Stimulated activated CD4-positive, alpha-beta T cell treated with anti-CD3 and anti-CD28 coated beads, TNF-alpha, amount 100 ng/mL, for 1 hour (primary cell): Measurements from ENCODE around the gene ACSM3.
A peak's percentile ranks its signal among the peaks of the same experiment; 100 is the strongest.
"Not testable (repeated sequence)": the region's sequence is repeated elsewhere in the genome, so short reads cannot be mapped to it uniquely, and the experiment has no call there.

Experiments used
- DNase-seq, 3 donors: peaks; one replicate each; pipeline ENCODE4 v3.0.0-alpha.2; 2020; ENCODE audit warnings: low read depth in 3 of 3, low spot score in 1 of 3

The ACSM3 gene

DNA sequence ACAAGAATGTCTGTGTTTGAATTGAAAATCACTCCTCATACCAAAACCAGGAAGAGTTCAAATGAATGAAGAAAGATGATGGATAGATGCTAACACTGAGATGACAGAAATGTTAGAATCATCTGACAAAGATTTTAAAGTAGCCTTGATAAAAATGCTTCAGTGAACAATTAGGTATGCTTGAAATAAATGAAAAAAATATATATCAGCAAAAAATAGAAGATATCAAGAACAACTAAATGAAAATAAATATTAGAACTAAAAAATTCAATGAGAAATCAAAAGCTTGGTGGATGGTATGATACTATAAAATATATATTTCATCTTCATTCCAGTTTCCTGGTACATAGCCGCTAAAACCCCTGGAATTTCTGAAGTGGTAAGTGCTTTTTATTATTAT is 8.6 kb upstream of the ACSM3 start:
- no peak for DNase-seq

DNA sequence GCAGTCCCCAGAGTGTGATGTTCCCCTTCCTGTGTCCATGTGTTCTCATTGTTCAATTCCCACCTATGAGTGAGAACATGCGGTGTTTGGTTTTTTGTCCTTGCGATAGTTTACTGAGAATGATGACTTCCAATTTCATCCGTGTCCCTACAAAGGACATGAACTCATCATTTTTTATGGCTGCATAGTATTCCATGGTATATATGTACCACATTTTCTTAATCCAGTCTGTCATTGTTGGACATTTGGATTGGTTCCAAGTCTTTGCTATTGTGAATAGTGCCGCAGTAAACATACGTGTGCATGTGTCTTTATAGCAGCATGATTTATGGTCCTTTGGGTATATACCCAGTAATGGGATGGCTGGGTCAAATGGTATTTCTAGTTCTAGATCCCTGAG is 8.0 kb upstream of the ACSM3 start:
- DNase-seq = not testable (repeated sequence)

DNA sequence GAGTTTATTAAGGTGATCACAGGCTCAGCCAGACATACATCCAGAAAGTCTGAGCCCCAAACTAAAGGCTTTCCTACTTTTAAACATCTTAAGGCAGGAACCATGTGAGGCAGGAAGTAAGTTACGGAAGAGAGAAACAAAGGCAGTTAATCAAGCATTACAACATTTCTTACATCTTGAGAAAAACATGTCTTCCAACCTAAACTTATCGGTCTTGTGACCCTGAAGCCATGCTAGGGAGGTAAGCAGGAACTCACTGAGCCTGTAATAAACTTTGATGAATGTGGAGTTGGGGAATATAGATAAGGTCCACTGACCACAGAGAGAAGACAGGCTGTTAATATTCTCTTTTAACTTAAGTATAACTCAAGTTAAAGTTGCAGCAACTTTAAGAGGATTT is 3.5 kb upstream of the ACSM3 start:
- no peak for DNase-seq

DNA sequence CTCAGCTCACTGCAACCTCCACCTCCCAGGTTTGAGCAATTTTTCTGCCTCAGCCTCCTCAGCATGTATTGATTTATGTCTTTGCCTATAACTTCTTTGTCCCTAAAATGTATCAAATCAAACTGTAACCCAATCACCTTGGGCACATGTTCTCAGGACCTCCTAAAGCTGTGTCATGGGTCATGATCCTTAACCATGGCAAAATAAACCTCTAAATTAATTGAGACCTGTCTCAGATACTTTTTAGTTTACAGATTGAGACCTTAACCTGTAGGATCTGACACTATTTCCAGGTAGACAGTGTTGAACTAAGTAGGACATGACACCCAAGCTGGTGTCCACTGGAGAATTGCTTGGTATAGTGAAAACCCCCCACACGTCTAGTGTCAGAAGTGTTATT is 2.6 kb upstream of the ACSM3 start:
- DNase-seq = no peak

DNA sequence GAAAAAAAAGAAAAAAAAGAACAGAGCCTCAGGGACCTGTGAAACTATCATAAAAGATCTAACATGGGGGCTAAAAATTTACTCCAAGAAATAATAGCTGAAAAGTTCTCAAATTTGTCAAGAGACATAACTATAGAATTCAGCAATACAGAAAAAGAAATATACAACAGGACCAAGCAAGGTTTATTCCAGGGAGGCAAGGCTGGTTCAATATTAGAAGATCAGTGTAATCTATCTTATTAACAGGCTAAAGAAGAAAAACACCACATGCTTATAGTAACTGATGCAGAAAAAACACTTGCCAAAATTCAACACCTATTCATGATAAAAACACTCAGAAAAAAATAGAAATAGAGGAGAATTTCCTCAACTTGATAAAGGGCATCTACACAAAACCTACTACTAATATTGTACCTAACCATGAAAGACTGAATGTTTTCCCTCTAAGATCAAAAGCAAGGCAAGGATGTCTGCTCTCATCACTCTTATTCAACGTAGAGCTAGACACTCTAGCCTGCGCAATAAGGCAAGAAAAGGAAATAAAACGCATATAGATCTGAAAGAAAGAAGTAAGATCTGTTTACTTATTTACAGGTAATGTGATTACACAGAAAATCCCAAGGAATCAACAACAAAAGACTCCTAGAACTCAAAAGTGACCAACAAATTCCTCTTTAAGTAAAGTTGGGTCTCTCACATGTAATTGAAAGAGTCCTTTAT is 1.2 kb upstream of the ACSM3 start:
- no peak for DNase-seq

DNA sequence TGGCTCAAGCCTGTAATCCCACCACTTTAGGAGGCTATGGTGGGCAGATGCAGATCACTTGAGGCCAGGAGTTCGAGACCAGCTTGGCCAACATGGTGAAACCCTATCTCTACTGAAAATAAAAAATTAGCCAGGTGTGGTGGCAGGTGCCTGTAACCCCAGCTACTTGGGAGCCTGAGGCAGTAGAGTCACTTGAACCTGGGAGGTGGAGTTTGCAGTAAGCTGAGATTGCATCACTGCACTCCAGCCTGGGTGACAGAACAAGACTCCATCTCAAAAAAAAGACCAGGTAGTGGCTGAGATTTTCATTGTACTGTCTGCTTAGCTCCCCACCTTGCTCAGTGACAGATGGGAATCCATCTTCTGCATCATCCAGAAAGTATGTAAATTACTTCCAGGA is 634 bp downstream of the ACSM3 start:
- DNase-seq = not testable (repeated sequence)

DNA sequence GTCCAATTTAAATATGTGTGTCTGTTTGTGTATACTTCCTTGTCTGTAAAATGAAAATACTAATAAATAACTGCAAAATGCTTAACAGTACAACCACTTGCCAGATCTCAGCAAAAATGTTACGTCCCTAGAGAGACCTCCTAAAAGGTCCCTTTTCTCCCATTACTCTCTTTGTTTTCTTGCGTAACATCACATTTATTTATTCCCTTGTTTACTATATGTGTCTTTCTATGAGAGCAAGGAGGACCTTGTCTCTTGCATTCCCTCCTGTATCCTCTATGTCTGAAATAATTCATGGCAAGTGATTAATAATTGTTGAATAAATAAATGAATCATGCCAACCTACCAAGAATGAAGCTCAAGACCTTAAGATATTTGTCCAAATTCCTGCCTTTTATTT is 1.9 kb downstream of the ACSM3 start:
- DNase-seq = no peak

DNA sequence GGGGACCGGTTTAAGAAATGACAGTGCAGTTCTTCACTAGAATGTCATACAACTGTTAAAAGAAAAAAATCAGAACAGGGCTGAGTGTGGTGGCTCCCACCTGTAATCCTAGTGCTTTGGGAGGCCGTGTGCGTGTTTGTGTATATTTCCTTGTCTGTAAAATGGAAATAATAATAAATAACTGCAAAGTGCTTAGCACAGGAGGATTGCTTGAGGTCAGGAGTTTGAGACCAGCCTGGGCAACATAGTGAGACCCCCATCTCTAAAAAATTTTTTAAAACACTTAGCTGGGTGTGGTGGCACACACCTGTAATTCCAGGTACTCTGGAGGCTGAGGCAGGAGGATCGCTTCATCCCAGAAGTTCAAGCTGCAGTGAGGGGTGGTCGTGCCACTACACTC is 2.5 kb downstream of the ACSM3 start:
- no peak for DNase-seq

DNA sequence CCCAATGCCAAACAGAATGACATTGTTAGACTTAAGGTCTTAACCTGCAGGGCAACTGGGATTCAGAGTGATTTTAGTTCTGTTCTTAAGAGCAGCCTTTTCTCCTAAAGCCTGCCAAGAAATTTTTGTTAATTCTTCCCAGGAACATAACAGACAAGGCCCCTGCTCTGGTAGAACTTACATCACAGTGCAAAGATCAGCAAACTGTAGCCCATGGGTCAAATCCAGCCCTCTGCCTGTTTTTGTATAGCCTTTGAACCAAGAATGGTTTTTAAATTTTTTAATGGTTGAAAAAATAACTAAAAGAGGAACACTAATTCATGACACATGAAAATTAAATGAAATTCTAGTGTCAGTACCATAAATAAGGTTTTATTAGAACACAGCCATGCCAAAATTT is 3.8 kb downstream of the ACSM3 start:
- DNase-seq = no peak

DNA sequence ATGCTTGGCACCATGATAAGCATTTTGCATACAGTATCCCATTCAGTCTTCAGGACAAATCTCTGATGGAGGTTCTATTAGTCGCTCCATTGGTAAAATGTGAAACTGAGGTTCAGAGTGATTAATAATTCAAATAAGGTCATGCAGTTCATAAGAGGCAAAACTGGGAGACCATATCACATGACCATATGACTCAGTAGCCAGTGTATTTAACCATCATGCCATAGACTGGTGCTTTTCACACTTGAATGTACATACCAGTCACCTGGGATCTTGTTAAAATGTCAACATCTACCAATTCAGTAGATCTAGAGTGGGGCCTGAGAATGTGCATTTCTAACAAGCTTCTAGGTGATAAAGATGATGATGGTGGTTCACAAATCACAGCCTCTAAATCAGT is 4.3 kb downstream of the ACSM3 start:
- DNase-seq = no peak

DNA sequence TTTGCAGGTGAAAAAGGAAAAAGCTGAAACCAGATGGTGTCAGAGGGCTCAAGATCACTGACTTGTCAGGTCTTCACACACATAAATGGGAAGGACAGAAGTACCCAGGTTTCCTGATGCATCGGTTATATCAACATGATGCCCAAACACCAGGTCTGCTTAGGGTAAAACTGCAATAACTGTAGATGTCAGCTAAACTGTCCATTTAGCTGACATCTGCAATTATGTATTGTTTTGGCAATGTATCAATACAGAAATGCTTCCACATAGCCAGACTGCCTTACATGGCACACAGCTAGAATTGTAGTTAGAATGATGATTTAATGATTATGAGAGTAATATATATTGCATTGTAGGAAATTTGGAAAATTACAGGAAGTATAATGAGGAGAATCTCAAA is 5.0 kb downstream of the ACSM3 start:
- no peak for DNase-seq

DNA sequence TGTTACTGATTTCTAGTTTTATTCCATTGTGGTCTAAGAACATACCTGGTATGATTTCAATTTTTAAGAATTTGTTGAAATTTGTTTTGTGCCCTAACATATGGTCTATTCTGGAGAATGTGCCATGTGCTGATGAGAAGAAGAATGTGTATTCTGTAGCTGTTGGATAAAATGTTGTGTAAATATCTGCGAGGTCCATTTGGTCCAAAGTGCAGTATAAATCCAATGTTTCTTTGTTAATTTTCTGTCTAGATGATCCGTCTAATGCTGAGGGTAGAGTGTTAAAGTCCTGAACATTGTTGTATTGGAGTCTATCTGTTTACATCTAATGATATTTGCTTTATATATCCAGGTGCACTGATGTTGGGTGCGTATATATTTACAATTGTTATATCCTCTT is 9.9 kb downstream of the ACSM3 start:
- no peak for DNase-seq

DNA sequence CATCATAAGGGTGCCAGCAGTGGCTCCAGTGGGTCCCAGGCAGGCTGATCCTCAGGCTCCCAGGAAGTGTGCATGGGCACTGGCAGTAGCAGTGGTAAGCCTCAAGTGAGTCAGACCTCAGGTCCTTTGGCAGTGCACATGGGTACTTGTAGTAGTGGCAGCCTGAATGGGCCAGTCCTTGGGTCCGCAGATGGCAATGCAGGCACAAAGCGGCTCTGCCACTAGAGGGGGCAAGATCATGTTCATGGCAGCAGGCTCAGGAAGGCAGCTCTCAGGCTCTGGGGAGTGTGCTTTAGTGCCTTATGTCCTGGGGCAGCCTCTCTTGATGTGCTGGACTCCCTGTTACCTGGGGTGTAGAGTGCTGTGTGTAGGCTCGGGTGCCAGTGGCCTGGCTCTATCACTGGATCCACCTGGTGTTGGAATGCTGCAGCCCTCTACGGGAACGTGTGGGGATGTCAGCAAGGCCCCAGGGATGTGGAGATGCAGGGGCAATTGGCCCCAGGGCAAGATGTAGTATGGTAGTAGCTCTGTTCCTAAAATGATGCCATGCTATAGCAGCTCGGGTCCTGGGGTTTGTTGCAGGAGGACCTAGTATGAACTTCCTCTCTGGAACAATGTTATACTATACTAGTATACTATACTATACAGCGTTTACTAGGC is 11.0 kb downstream of the ACSM3 start:
- DNase-seq = peak in 2 of 3 donors; percentile 2 to 40

DNA sequence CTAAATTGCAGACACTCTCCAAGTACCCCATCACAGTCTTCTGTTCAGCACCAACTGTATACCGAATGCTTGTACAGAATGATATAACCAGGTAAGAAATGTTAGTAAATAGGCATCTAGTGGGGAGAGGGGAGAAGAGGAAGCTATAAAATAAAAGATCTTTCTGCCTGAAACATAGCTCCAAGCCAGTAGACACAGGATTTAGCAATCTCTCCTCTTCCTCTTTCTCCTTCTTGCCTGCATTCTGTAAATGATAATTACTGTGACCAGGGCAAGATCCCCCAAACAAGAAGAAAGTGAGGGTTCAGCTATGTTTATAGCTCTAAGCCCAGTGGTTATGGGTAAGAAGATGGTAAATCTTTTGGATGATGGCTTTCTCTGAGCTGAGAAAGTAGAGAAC is 17.9 kb downstream of the ACSM3 start:
- DNase-seq = no peak

DNA sequence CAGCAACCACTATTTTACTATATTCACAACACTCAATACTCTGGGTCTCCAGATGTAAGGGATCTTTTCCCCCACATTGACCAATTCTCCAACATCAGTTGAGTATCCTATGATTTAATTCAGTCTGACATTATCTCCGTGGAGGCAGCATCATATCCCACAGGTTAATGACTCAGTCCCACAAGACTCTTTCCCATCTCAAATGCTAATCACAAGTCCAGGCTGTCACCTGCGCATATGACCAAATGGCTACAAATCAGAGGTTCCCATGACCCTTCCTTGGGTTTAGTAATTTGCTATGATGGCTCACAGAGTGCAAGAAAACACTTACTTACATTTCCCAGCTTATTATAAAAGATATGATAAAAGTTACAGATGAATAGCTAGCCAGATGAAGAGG is 18.7 kb downstream of the ACSM3 start:
- no peak for DNase-seq

DNA sequence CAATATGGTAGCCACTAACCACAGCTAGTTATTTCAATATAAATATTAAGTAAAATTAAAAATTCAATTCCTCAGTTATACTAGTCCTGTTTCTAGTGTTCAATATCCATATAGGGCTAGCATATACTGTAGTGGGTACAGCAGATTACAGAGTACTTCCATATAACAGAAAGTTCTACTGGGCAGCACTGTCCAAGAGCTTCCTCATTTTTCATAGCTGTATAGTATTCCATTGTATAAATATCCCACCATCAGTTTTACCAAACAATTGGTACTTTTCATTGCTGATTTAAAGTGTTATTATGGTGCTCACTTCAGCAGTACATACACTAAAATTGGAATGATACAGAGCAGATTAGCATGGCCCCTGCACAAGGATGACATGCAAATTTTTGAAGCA is 20.4 kb downstream of the ACSM3 start:
- DNase-seq = no peak

DNA sequence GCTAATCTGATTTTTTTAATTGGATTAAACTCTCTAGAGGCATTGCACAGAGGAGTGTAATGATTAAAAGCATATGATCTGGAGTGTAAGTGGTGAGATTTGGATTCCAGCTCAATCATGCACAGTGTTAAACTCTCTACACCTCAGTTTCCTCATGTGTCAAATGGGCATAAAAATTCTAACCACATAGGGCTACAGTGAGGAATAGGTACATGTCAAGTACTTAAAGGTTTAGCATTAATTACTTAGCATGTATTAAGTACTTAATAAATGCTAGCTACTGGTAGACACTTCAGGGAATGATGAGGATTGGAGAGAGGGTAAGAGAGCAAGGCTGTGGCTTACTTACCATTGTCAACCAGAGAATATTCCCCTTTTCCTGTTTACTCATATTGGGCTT is 25.3 kb downstream of the ACSM3 start:
- DNase-seq = no peak

DNA sequence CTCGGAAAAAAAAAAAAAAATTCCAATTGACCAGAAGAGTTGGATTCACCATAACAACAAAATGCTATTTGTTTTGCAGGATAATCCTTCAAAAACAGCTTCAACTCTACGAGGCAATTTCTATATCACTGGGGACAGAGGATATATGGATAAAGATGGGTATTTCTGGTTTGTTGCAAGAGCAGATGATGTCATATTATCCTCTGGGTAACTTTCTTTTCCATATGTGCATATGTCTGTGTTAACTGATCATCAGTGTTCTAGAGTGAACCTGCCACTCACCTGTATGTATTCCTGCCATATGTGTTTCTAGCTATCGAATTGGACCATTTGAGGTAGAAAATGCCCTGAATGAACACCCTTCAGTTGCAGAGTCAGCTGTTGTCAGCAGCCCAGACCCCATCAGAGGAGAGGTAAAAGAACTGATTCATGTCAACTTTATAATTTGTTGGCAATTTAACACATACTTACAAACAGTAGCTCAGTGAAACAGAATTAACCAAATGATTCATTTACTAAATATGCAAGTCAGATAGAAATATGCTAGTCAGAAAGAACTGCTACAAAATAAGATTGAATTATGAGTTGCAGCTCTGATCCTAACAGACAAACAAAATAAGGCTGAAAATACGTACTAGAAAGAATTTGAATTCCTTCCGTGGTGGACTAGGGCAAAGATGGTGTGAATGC is 28.3 kb downstream of the ACSM3 start:
- no peak for DNase-seq

DNA sequence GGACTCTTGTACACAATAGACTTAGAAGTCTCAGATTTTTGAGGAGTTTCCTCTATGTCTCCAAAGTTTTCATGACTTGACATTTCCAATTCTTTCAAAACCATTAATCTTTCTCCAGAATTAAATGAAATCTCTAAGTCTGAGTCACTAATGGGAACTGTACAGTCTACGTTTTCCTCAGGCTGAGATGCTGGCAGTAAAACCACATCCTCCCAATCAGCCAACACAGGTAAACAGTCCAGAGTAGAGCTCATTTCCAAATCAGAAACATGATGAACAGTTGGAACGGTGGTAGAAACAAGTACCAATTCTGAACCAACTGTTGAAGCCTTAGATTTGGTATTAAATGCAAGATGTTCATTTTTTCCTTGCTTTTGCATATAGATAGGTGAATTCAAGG is 34.5 kb downstream of the ACSM3 start:
- no peak for DNase-seq

DNA sequence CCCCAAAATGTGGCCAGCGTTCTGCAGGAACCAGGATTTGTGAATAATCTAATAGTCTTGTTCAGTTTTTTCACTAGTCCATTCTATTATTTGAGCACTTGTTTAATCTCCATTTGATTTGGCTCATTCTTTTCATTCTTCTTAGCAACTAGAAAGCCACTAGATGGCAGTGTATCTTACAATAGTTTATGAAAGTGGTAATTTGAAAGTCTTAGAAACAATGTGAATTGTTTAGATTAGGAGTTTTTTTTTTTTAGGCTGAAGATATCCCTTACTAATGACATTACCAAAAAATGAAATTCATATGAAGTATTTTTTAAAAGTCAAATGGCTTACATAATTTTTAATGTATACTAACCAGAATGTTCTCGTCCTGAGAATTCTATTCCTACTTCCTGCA is 35.8 kb downstream of the ACSM3 start:
- DNase-seq = no peak

DNA sequence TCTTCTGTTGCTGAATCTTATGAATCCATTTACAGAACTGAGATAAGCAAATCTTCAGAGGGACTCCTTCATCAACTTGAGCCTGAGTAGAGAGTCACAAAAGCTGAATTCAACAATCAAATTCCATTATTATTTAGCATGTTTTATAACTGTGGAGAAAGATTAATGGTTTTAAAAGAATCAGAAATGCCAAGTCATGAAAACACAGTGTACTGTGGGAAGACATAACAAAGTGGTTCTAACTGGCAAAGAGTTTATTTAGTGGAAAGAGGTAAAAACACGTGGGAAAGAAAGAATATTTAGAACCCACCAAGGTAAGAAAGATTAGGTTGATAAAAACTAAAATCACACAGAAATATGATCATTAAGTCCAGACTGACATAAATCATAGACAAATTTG is 37.5 kb downstream of the ACSM3 start:
- DNase-seq = no peak

DNA sequence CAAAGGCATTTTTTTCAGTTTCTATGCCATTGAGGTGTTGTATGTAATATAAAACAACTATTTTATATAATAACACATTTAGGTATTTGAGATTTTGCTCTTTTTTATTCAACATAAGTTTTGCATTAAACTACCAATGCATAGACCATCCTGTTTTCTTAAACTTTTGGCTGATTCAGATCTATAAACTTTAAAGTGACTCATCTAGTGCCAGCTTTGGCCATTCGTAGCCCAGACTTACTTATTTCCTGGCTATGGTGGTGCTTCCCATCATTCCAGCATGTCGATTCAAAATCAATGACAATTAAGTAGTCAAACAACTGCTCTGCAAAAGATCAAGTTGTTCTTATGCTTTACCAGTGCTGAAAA is 39.4 kb downstream of the ACSM3 start:
- DNase-seq = no peak
